ENCODE results near the gene SPATA33. TPM values are rescaled to one million over a fixed set of nuclear protein-coding genes. Genes with fewer than 3 reads are reported as not detected.
A peak's percentile ranks its signal among the peaks of the same experiment; 100 is the strongest.

Gene SPATA33
- total RNA-seq, 2 donors from 2014 or later = 1.1 to 2.2 TPM

GRCh38 chr16:89636663-89637062 is 21.0 kb upstream of the SPATA33 start:
- TF ChIP-seq CTCF (IDR thresholded peaks at IDR 0.05) = no peak
- Histone ChIP-seq H3K4me3 (no peak overlapping the region), H3K9me3 (no peaks in the 10 kb centered on the region), H3K4me1 (peaks cover 0 to 13% of the 10 kb centered on the region in 2 donors), H3K36me3 (no peaks in the 10 kb centered on the region), H3K27ac (no peak overlapping the region), H3K27me3 (no peaks in the 10 kb centered on the region)
- DNase-seq (ENCODE audit: low spot score) = no peak

GRCh38 chr16:89637379-89637778 is 20.3 kb upstream of the SPATA33 start:
- H3K4me1 ChIP-seq = peaks cover 0 to 17% of the 10 kb centered on the region in 2 donors
- no peaks in the 10 kb centered on the region for H3K9me3 ChIP-seq
- H3K27ac ChIP-seq = no peak overlapping the region
- no peak overlapping the region for H3K4me3 ChIP-seq
- H3K36me3 ChIP-seq = no peaks in the 10 kb centered on the region
- no peak for TF ChIP-seq CTCF (IDR thresholded peaks at IDR 0.05)
- H3K27me3 ChIP-seq = no peaks in the 10 kb centered on the region
- no peak for DNase-seq (ENCODE audit: low spot score)

GRCh38 chr16:89638455-89638854 is 19.2 kb upstream of the SPATA33 start:
- Histone ChIP-seq H3K27ac (no peak overlapping the region), H3K27me3 (no peaks in the 10 kb centered on the region), H3K4me1 (peaks cover 0 to 17% of the 10 kb centered on the region in 2 donors), H3K36me3 (no peaks in the 10 kb centered on the region), H3K4me3 (no peak overlapping the region), H3K9me3 (no peaks in the 10 kb centered on the region)
- DNase-seq (ENCODE audit: low spot score) = no peak
- no peak for TF ChIP-seq CTCF (IDR thresholded peaks at IDR 0.05)

GRCh38 chr16:89639385-89639784 is 18.3 kb upstream of the SPATA33 start:
- H3K36me3 ChIP-seq = no peaks in the 10 kb centered on the region
- H3K27ac ChIP-seq = no peak overlapping the region
- H3K4me3 ChIP-seq = no peak overlapping the region
- no peak for DNase-seq (ENCODE audit: low spot score)
- H3K9me3 ChIP-seq = no peaks in the 10 kb centered on the region
- no peaks in the 10 kb centered on the region for H3K27me3 ChIP-seq
- H3K4me1 ChIP-seq = peaks cover 0 to 17% of the 10 kb centered on the region in 2 donors
- TF ChIP-seq CTCF (IDR thresholded peaks at IDR 0.05) = no peak

- Histone ChIP-seq H3K9me3 (no peaks in the 10 kb centered on the region), H3K27ac (no peak overlapping the region), H3K36me3 (peaks cover 20% of the 10 kb centered on the region), H3K27me3 (no peaks in the 10 kb centered on the region), H3K4me3 (peak overlapping the region in 1 of 2 donors; percentile 48), H3K4me1 (peaks cover 0 to 17% of the 10 kb centered on the region in 2 donors)
- no peak for DNase-seq (ENCODE audit: low spot score)
- peak in 1 of 2 donors; percentile 13 for TF ChIP-seq CTCF (IDR thresholded peaks at IDR 0.05)
These were observed 16.0 kb upstream of the SPATA33 start for GRCh38 chr16:89641458-89642119.

GRCh38 chr16:89642574-89642973 is 15.1 kb upstream of the SPATA33 start:
- Histone ChIP-seq H3K4me1 (peaks cover 0 to 17% of the 10 kb centered on the region in 2 donors), H3K4me3 (no peak overlapping the region), H3K9me3 (no peaks in the 10 kb centered on the region), H3K27ac (no peak overlapping the region), H3K36me3 (peaks cover 29% of the 10 kb centered on the region), H3K27me3 (no peaks in the 10 kb centered on the region)
- no peak for DNase-seq (ENCODE audit: low spot score)
- TF ChIP-seq CTCF (IDR thresholded peaks at IDR 0.05) = no peak
